ENCODE results near the gene DDX1. TPM values are rescaled to one million over a fixed set of nuclear protein-coding genes. Genes with fewer than 3 reads are reported as not detected.
"Not testable (repeated sequence)": the region's sequence is repeated elsewhere in the genome, so short reads cannot be mapped to it uniquely, and the experiment has no call there.

The DDX1 gene
- 100 to 1,000 TPM in 1 of 2 donors, 10 to 100 TPM in 1; 94.5 to 122 TPM for total RNA-seq
- long read RNA-seq, transcript DDX1-201 (26 exons, 2,739 nt): major isoform, 168 of 209 reads
- long read RNA-seq, partial matches to known transcripts: 26 of 209 reads
- long read RNA-seq, other reads (novel, unspliced or antisense): 15 of 209 reads

GRCh38 chr2:15591692-15592463 lies at the start of gene DDX1:
Gene DDX1, plus strand, starts transcription at chr2:15591868. Its CDS starts 66 bp downstream, at chr2:15591934.
- intact Hi-C loops (cut with DNase I): no loop called here
- peak; percentile 96 for ATAC-seq
- DNase-seq: peak; percentile 87

- intact Hi-C loops (cut with DNase I); DNase-seq; ATAC-seq: not testable (repeated sequence)
Observed at GRCh38 chr2:15542269-15542668, 49.4 kb upstream of the DDX1 start.

GRCh38 chr2:15543053-15543452 lies 48.6 kb upstream of the DDX1 start:
- ATAC-seq: no peak
- intact Hi-C loops (cut with DNase I): no loop called here
- DNase-seq: no peak

GRCh38 chr2:15543541-15543940 lies 48.1 kb upstream of the DDX1 start:
- no peak for ATAC-seq
- intact Hi-C loops (cut with DNase I): no loop called here
- no peak for DNase-seq

- intact Hi-C loops (cut with DNase I): no loop called here
- ATAC-seq: no peak
Observed at GRCh38 chr2:15544227-15544626, 47.4 kb upstream of the DDX1 start.

GRCh38 chr2:15546297-15547098 lies 45.2 kb upstream of the DDX1 start:
- intact Hi-C loops (cut with DNase I): no loop called here
- DNase-seq: no peak
- no peak for ATAC-seq

More at GRCh38 chr2:15544227-15544626, 47.4 kb upstream of the DDX1 start:
- no peak for DNase-seq

GRCh38 chr2:15547115-15547876 lies 44.4 kb upstream of the DDX1 start:
- ATAC-seq (no peak), DNase-seq (no peak)
- intact Hi-C loops (cut with DNase I): no loop called here

- no peak for ATAC-seq
Observed at GRCh38 chr2:15548974-15549373, 42.7 kb upstream of the DDX1 start.

GRCh38 chr2:15553519-15553918 lies 38.1 kb upstream of the DDX1 start:
- intact Hi-C loops (cut with DNase I): no loop called here
- DNase-seq: no peak
- no peak for ATAC-seq

More at GRCh38 chr2:15548974-15549373, 42.7 kb upstream of the DDX1 start:
- no peak for DNase-seq
- intact Hi-C loops (cut with DNase I): no loop called here

GRCh38 chr2:15553951-15554350 lies 37.7 kb upstream of the DDX1 start:
- DNase-seq (no peak), ATAC-seq (no peak)
- intact Hi-C loops (cut with DNase I): no loop called here

GRCh38 chr2:15554525-15555218 lies 37.0 kb upstream of the DDX1 start:
- intact Hi-C loops (cut with DNase I): no loop called here
- DNase-seq: no peak
- ATAC-seq: no peak

- ATAC-seq: no peak
- intact Hi-C loops (cut with DNase I): no loop called here
- no peak for DNase-seq
Observed at GRCh38 chr2:15555760-15556193, 35.9 kb upstream of the DDX1 start.

- no peak for ATAC-seq
- intact Hi-C loops (cut with DNase I): no loop called here
- no peak for DNase-seq
Observed at GRCh38 chr2:15556311-15556930, 35.2 kb upstream of the DDX1 start.

- intact Hi-C loops (cut with DNase I): no loop called here
- no peak for DNase-seq
- ATAC-seq: no peak
Observed at GRCh38 chr2:15557887-15558311, 33.8 kb upstream of the DDX1 start.

GRCh38 chr2:15559379-15560139 lies 32.1 kb upstream of the DDX1 start:
- no peak for DNase-seq
- intact Hi-C loops (cut with DNase I): no loop called here
- ATAC-seq: no peak

- intact Hi-C loops (cut with DNase I): no loop called here
- ATAC-seq (peak; percentile 49 to 58), DNase-seq (no peak)
Observed at GRCh38 chr2:15560140-15560987, 31.3 kb upstream of the DDX1 start.
